Glutamatergic neuron (in vitro differentiated cells): ENCODE results near the gene MAU2. TPM values are rescaled to one million over a fixed set of nuclear protein-coding genes. Genes with fewer than 3 reads are reported as not detected.
A peak's percentile ranks its signal among the peaks of the same experiment; 100 is the strongest.
"Not testable (repeated sequence)": the region's sequence is repeated elsewhere in the genome, so short reads cannot be mapped to it uniquely, and the experiment has no call there.

Source experiments
- DNase-seq: peaks from one replicate; pipeline ENCODE4 v3.0.0; 2022
- H3K27ac Mint-ChIP-seq: one replicate; pipeline ENCODE4 v1.8.0; 2020; ENCODE audit warnings: mild to moderate bottlenecking, mixed read lengths, inconsistent platforms; ENCODE audit not compliant: unreplicated experiment
- H3K27me3 Mint-ChIP-seq: one replicate; pipeline ENCODE4 v1.8.0; 2020; ENCODE audit warnings: mild to moderate bottlenecking, moderate library complexity, mixed read lengths, inconsistent platforms; ENCODE audit not compliant: unreplicated experiment
- H3K36me3 Mint-ChIP-seq: one replicate; pipeline ENCODE4 v1.8.0; 2020; ENCODE audit warnings: mild to moderate bottlenecking, mixed read lengths, inconsistent platforms; ENCODE audit not compliant: unreplicated experiment
- H3K4me1 Mint-ChIP-seq: one replicate; pipeline ENCODE4 v1.8.0; 2020; ENCODE audit warnings: mild to moderate bottlenecking, low read depth, mixed read lengths, inconsistent platforms; ENCODE audit not compliant: unreplicated experiment
- H3K4me3 Mint-ChIP-seq: one replicate; pipeline ENCODE4 v1.8.0; 2020; ENCODE audit warnings: mild to moderate bottlenecking, mixed read lengths, inconsistent platforms; ENCODE audit not compliant: unreplicated experiment
- H3K9me3 Mint-ChIP-seq: one replicate; pipeline ENCODE4 v1.8.0; 2020; ENCODE audit warnings: mild to moderate bottlenecking, moderate library complexity, mixed read lengths, inconsistent platforms; ENCODE audit not compliant: unreplicated experiment
- total RNA-seq: library from RNA; stranded (reverse); fragmentation: NEBNext Ultra II Directional; extraction: Animal tissue kit (Norgen Biotek cat#: 25700); gene quantifications from one replicate; pipeline ENCODE4 v1.2.1, GENCODE V29; 2021; ENCODE audit not compliant: unreplicated experiment
- TF ChIP-seq, protein P1 (sequence below): fragments of 200-600 bp; sonication (generic); IDR thresholded peaks from one replicate; pipeline ENCODE4 v1.5.0; 2021; ENCODE audit not compliant: partially characterized antibody, unreplicated experiment

The MAU2 gene
- total RNA-seq, 1 donor from 2014 or later: 107 TPM

DNA sequence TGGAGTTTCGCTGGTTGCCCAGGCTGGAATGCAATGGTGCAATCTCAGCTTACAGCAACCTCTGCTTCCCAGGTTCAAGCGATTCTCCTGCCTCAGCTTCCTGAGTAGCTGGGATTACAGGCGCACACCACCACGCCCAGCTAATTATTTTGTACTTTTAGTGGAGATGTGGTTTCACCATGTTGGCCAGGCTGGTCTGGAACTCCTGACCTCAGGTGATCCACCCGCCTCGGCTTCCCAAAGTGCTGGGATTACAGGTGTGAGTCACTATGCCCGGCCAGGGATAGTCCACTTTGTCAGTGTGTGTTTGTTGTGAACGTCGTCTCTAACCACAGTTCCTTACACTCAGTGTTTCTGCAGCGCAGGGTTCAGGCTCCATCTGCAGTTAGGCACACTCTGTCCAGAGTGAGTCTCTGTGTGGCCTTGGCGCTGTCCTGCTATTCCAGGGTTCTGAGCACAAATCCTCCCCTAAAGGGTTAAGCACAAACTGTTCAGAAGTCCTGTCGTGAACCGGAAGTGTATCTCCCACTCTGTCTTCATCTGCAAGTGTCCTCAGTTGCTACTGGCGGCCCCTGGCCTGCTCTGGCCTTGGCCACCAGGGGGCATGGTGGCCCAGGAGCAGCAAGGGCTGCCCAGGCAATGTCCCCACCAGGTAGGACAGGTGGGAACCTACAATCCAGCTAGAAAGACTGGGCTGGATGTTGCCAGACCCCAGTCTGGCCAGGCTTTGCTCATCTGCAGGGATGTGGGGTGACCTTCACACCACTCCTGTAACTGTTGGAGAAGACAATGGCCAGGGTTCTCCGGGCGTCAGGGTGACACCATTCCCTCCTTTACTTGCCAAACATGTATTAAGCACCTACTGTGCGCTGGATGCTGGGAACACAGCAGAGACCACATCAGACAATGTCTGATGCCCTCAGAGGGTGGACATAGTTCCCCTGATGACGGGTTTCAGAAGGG is 46.1 kb downstream of the MAU2 start:
- no peaks in the 10 kb centered on the region for H3K36me3 Mint-ChIP-seq
- H3K4me3 Mint-ChIP-seq: no peak overlapping the region
- peaks cover 2% of the 10 kb centered on the region for H3K27me3 Mint-ChIP-seq
- TF ChIP-seq, protein P1, sequence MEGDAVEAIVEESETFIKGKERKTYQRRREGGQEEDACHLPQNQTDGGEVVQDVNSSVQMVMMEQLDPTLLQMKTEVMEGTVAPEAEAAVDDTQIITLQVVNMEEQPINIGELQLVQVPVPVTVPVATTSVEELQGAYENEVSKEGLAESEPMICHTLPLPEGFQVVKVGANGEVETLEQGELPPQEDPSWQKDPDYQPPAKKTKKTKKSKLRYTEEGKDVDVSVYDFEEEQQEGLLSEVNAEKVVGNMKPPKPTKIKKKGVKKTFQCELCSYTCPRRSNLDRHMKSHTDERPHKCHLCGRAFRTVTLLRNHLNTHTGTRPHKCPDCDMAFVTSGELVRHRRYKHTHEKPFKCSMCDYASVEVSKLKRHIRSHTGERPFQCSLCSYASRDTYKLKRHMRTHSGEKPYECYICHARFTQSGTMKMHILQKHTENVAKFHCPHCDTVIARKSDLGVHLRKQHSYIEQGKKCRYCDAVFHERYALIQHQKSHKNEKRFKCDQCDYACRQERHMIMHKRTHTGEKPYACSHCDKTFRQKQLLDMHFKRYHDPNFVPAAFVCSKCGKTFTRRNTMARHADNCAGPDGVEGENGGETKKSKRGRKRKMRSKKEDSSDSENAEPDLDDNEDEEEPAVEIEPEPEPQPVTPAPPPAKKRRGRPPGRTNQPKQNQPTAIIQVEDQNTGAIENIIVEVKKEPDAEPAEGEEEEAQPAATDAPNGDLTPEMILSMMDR: peak; percentile 85
- H3K4me1 Mint-ChIP-seq: peaks cover 7% of the 10 kb centered on the region
- peaks cover 2% of the 10 kb centered on the region for H3K9me3 Mint-ChIP-seq
- peak; percentile 60 for DNase-seq
- peak overlapping the region; percentile 52 for H3K27ac Mint-ChIP-seq

DNA sequence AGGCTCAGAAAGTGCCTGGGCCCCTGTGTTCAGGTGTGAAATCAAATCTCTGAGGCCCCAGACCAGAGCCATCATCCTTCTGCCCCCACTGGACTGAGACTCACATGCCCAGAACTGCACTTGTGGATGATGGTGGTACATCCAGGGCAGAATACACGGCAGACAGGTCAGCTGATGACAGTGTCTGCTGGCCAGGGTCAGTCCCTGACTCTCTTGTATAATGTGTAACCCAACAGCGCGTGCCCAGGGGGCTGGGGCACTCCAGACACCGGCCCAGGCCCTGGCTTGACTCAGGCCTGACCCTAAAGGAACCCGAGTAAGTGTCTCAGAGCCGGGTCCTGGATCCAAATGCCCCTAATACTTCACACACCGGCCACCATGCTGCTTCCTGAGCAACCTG is 47.5 kb downstream of the MAU2 start:
- DNase-seq: no peak
- no peaks in the 10 kb centered on the region for H3K36me3 Mint-ChIP-seq
- H3K4me3 Mint-ChIP-seq: no peak overlapping the region
- TF ChIP-seq, protein P1: no peak
- no peaks in the 10 kb centered on the region for H3K27me3 Mint-ChIP-seq
- H3K9me3 Mint-ChIP-seq: peaks cover 2% of the 10 kb centered on the region
- H3K27ac Mint-ChIP-seq: no peak overlapping the region
- peaks cover 4% of the 10 kb centered on the region for H3K4me1 Mint-ChIP-seq

DNA sequence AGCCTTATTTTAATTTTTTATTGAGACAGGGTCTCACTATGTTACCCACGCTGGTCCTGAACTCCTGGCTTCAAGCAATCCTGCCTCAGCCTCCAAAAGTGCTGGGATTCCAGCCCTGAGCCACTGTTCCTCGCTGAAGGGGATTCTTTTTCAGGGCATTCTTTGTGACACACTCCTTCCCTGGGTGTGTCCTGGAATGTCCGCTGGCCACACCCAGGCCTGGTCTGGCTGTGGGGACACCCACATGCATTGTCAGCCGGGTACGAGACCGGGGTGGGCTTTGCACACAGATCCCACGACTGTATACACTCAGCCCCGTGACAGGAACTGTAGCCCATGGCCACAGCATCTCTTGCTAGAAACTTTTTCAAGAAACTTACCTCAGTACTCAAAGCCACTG is 50.4 kb downstream of the MAU2 start:
- Mint-ChIP-seq H3K36me3 (no peaks in the 10 kb centered on the region), H3K4me3 (no peak overlapping the region), H3K27me3 (no peaks in the 10 kb centered on the region), H3K9me3 (no peaks in the 10 kb centered on the region), H3K4me1 (no peaks in the 10 kb centered on the region), H3K27ac (no peak overlapping the region)
- TF ChIP-seq, protein P1: no peak
- DNase-seq: no peak

- Mint-ChIP-seq H3K27ac (no peak overlapping the region), H3K4me3 (no peak overlapping the region), H3K4me1 (no peaks in the 10 kb centered on the region), H3K36me3 (no peaks in the 10 kb centered on the region), H3K27me3 (no peaks in the 10 kb centered on the region), H3K9me3 (no peaks in the 10 kb centered on the region)
- DNase-seq: no peak
- TF ChIP-seq, protein P1: no peak
Measured at GRCh38 chr19:19372656-19373416, 52.2 kb downstream of the MAU2 start.

DNA sequence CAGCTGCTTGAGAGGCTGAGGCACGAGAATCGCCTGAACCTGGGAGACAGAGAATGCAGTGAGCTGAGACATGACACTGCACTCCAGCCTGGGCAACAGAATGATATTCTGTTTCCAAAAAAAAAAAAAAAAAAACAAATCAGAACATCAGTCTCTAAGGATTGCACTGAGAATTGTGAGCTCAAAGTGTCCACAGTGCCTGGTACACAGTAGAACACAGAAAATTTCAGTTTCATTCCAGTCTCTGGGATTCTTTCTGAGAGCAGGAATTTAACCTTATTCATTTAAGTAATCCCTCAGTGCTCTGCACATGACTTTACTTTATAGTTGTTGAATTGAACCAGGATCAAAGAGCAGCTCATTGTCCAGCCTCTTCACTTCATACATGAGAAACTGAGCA is 58.9 kb downstream of the MAU2 start:
- H3K9me3 Mint-ChIP-seq: peaks cover 2% of the 10 kb centered on the region
- peaks cover 2% of the 10 kb centered on the region for H3K27me3 Mint-ChIP-seq
- H3K27ac Mint-ChIP-seq: no peak overlapping the region
- H3K36me3 Mint-ChIP-seq: no peaks in the 10 kb centered on the region
- H3K4me1 Mint-ChIP-seq: peaks cover 2% of the 10 kb centered on the region
- TF ChIP-seq, protein P1: no peak
- no peak overlapping the region for H3K4me3 Mint-ChIP-seq
- no peak for DNase-seq

DNA sequence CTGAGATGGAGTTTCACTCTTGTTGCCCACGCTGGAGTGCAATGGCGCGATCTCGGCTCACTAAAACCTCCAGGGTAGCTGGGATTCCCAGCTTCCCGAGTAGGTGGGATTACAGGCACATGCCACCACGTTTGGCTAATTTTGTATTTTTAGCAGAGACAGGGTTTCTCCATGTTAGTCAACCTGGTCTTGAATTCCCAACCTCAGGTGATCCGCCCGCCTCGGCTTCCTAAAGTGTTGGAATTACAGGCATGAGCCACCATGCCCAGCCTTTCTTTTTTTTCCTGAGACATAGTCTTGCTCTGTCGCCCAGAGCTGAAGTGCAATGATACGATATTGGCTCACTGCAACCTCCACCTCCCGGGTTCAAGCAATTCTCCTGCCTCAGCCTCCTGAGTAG is 59.7 kb downstream of the MAU2 start:
- not testable (repeated sequence) for H3K4me1 Mint-ChIP-seq, H3K36me3 Mint-ChIP-seq, H3K9me3 Mint-ChIP-seq, H3K27ac Mint-ChIP-seq, DNase-seq, H3K4me3 Mint-ChIP-seq, H3K27me3 Mint-ChIP-seq
